HepG2 (cell line): ENCODE measurements around the gene TMEM107. TPM values are rescaled to one million over a fixed set of nuclear protein-coding genes. Genes with fewer than 3 reads are reported as not detected.

ENCODE experiments used
- ARNT2 ChIP-seq: sonication (generic); formaldehyde crosslinking; IDR thresholded peaks from 2 replicates; pipeline ENCODE4 v1.8.0; 2022; ENCODE audit warnings: mild to moderate bottlenecking, low read depth, missing genetic modification reagents, moderate library complexity
- ATF7 ChIP-seq, 2 experiments: fragments of 450-650 bp in 1 of 2; sonication (generic) in 1 of 2; formaldehyde crosslinking in 1 of 2; IDR thresholded peaks; 2 replicates each; pipeline versions ENCODE4 v1.4.0 to v1.6.1; 2016 to 2020; ENCODE audit warnings: antibody characterized with exemption in 1 of 2, mild to moderate bottlenecking in 1 of 2, missing genetic modification reagents in 1 of 2
- ATRX ChIP-seq: sonication (generic); formaldehyde crosslinking; IDR thresholded peaks from 2 replicates; pipeline ENCODE4 v1.4.0; 2020; ENCODE audit warnings: missing genetic modification reagents, borderline replicate concordance
- NFAT5 ChIP-seq: sonication (generic); formaldehyde crosslinking; IDR thresholded peaks from 2 replicates; pipeline ENCODE4 v1.4.0; 2020; ENCODE audit warnings: missing genetic modification reagents
- REST ChIP-seq, 2 experiments: IDR thresholded peaks; 2 replicates each; pipeline ENCODE4 v1.6.1; 2011 to 2012; ENCODE audit warnings: low read length in 2 of 2, borderline replicate concordance in 1 of 2, low read depth in 1 of 2, mild to moderate bottlenecking in 1 of 2, moderate library complexity in 1 of 2
- ZBTB34 ChIP-seq: sonication (generic); formaldehyde crosslinking; IDR thresholded peaks from 2 replicates; pipeline ENCODE4 v1.8.0; 2022; ENCODE audit warnings: mild to moderate bottlenecking, missing genetic modification reagents
- ZBTB8A ChIP-seq: sonication (generic); formaldehyde crosslinking; IDR thresholded peaks from 2 replicates; pipeline ENCODE4 v1.4.0; 2020; ENCODE audit warnings: mild to moderate bottlenecking, low read depth, missing genetic modification reagents, borderline replicate concordance
- ZFP82 ChIP-seq: sonication (generic); formaldehyde crosslinking; IDR thresholded peaks from 2 replicates; pipeline ENCODE4 v1.5.1; 2020; ENCODE audit warnings: mild to moderate bottlenecking, missing genetic modification reagents, borderline replicate concordance
- ZNF10 ChIP-seq: sonication (generic); formaldehyde crosslinking; IDR thresholded peaks from 2 replicates; pipeline ENCODE4 v1.4.0; 2020; ENCODE audit warnings: mild to moderate bottlenecking, low read depth, missing genetic modification reagents, borderline replicate concordance
- ZNF329 ChIP-seq: sonication (generic); formaldehyde crosslinking; IDR thresholded peaks from 2 replicates; pipeline ENCODE4 v1.9.0; 2021; ENCODE audit warnings: low read depth, mild to moderate bottlenecking, missing genetic modification reagents
- ZNF33B ChIP-seq: sonication (generic); formaldehyde crosslinking; IDR thresholded peaks from 2 replicates; pipeline ENCODE4 v1.5.1; 2020; ENCODE audit warnings: mild to moderate bottlenecking, missing genetic modification reagents
- ZNF704 ChIP-seq: sonication (generic); formaldehyde crosslinking; IDR thresholded peaks from 2 replicates; pipeline ENCODE4 v1.8.1; 2023; ENCODE audit warnings: mild to moderate bottlenecking, inconsistent platforms, moderate library complexity, missing genetic modification reagents, borderline replicate concordance
- ZNF709 ChIP-seq: sonication (generic); formaldehyde crosslinking; IDR thresholded peaks from 2 replicates; pipeline ENCODE4 v1.5.0; 2020; ENCODE audit warnings: mild to moderate bottlenecking, missing genetic modification reagents
- polyA plus RNA-seq, 8 experiments: library from polyadenylated mRNA; depleted of rRNA in 3 of 8; stranded (reverse) in 7 of 8; unstranded in 1 of 8; fragments of >200 nt; fragmentation: Illumina TruSeq in 4 of 8; extraction: Trizol in 4 of 8; gene quantifications; 2 replicates each; pipeline versions ENCODE4 v1.2.1 to v1.2.3, GENCODE V29; 2011 to 2016; ENCODE audit warnings: low read depth in 4 of 8, missing spikeins in 1 of 8, mixed read lengths in 1 of 8; ENCODE audit not compliant: insufficient read depth in 1 of 8
- total RNA-seq, 5 experiments: library from RNA; depleted of rRNA; stranded (reverse); fragments of >200 nt; fragmentation: Illumina TruSeq; extraction: Trizol; gene quantifications; 2 replicates each; pipeline ENCODE4 v1.2.3, GENCODE V29; 2016; ENCODE audit warnings: low read depth in 1 of 5

TMEM107 gene
- total and polyA plus RNA-seq, 2 of the 13 experiments (the other 11 are each of a cell fraction or from before 2014, with no cell fraction given) = 7.2 to 15.3 TPM

GRCh38 chr17:8138672-8139371 is 37.4 kb downstream of the TMEM107 start (continued):
- TF ChIP-seq ATF7 (IDR thresholded peaks at IDR 0.05) = no peak
- 0 out of 2 replicates have a peak, but pooled peaks have one; percentile 17 for TF ChIP-seq ATF7 (CRISPR knock-in tag; IDR thresholded peaks at IDR 0.05)
- TF ChIP-seq ARNT2 (CRISPR knock-in tag) = peak; percentile 73; the same call in 1 of the 2 replicates
- TF ChIP-seq ZBTB8A (CRISPR knock-in tag) = no peak
- TF ChIP-seq REST (IDR thresholded peaks at IDR 0.05; ENCODE audit: borderline replicate concordance in 1 of 2, low read depth in 1 of 2, low read length in 2 of 2) = no peak
- TF ChIP-seq ZFP82 (CRISPR knock-in tag) = peak; percentile 91; the same call in 1 of the 2 replicates
- no peak; the same call in 1 of the 2 replicates for TF ChIP-seq NFAT5 (CRISPR knock-in tag)
- TF ChIP-seq ZNF10 = no peak
- peak; percentile 48; the same call in 1 of the 2 replicates for TF ChIP-seq ZNF709 (CRISPR knock-in tag)
- no peak for TF ChIP-seq ZNF33B (CRISPR knock-in tag)
- no peak for TF ChIP-seq ATRX (CRISPR knock-in tag)
- peak; percentile 84 for TF ChIP-seq ZBTB34
- TF ChIP-seq ZNF329 (CRISPR knock-in tag) = peak; percentile 78; the same call in 1 of the 2 replicates
- TF ChIP-seq ZNF704 (CRISPR knock-in tag) = peak; percentile 79
